Activated naive CD8-positive, alpha-beta T cell treated with anti-CD3 and anti-CD28 coated beads, Interleukin-2, amount 50 U/mL, for 16 hours (primary cell): Measurements from ENCODE around the gene MUSK.
"Not testable (repeated sequence)": the region's sequence is repeated elsewhere in the genome, so short reads cannot be mapped to it uniquely, and the experiment has no call there.

Experiments used
- DNase-seq: peaks from one replicate; pipeline ENCODE4 v3.0.0-alpha.2; 2020; ENCODE audit warnings: low read depth, low spot score

The MUSK gene

DNA sequence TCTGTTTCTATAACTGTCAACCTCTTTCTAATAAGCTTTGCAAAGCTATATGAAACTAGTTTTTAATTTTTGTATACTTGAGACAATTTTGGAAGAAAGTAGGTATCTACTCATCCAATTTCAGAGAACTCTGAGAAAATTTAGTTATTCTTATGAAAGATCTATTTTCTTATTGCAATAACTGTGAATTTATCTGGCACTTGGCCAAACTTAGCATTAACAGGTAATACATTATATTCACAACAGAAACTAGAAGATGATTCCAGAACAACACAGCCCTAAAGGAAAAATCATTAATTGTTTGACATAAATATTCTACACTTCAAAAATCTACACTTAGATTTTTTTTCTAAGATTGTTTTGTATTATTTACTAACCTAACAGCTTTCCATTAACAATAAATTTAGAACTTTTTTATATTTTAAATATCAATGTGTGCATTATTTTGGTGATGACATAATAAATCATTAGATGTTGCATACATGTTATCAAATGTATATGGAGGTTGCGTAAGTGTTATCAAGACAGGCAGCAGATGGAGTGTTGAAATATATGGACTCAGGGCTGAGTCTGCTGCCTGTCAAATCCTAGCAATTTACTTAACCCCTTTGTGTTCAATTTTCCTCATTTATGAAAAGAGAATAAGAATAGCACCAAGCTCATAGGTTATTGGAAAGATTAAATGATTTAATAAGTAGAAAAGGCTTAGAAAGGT lies 141.8 kb downstream of the MUSK start:
- no peak for DNase-seq

GRCh38 chr9:110812886-110813285 lies 144.3 kb downstream of the MUSK start:
- DNase-seq, result no peak

DNA sequence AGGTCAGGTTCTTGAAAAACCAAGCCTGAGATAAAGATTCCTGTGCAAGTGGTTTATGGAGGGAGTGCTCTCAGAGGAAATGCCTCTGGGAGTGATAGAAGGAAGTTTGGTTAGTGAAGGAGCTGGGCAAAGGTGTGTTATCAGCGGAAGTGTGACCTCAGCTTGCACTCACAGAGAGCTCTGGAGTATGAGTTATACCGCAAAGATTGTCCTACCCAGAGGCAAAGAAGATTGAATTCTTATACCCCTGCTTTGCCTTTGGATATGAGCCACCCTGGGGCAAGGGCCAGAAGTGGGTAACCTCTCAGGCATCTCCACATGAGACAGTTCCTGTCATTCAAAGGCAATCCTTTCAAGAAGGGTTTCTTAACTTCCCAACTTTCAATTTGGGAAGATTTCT lies 145.6 kb downstream of the MUSK start:
- no peak for DNase-seq

- no peak for DNase-seq
These were observed 146.8 kb downstream of the MUSK start for GRCh38 chr9:110815361-110815760.

GRCh38 chr9:110820381-110820780 lies 151.8 kb downstream of the MUSK start:
- no peak for DNase-seq

GRCh38 chr9:110821064-110821463 lies 152.5 kb downstream of the MUSK start:
- DNase-seq, result no peak

- not testable (repeated sequence) for DNase-seq
These were observed 156.5 kb downstream of the MUSK start for GRCh38 chr9:110825129-110825528.

DNA sequence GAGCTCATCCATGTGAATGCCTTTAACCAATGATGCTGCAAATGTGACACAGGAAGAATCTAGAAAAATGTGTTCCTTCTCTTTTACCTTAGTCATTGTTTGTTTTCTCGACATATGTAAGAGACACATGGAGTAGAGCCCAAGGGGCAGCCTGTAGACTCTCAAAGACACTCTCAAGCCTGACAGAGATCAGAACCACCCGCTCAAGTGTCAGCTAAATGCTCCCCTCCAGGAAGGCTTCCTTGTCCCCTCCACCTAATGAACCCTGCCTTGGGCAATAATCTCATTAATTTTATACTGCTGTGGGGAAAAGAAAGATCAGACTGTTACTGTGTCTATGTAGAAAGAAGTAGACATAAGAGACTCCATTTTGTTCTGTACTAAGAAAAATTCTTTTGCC lies 157.4 kb downstream of the MUSK start:
- no peak for DNase-seq

- DNase-seq, result not testable (repeated sequence)
These were observed 157.8 kb downstream of the MUSK start for GRCh38 chr9:110826400-110826799.

- no peak for DNase-seq
These were observed 159.7 kb downstream of the MUSK start for GRCh38 chr9:110828264-110828663.

GRCh38 chr9:110830495-110830894 lies 161.9 kb downstream of the MUSK start:
- DNase-seq, result no peak

DNA sequence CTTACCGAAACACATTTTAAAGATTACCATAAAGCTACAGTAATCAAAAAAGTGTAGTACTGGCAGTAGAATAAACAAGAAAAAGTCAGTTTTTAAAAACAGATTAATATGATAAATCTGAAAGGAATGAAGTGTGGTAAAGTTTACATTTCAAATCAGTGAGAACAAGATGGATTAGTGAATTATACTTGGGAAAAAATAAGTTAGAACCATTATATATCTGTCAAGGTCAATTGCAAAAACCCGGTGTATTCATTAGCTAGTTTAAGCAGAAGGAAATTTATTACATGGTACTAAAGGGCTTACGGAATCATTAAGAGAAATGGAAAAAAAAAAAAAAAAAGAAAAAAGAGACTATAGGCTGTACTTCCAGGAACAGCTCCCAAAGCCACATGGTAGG lies 164.3 kb downstream of the MUSK start:
- no peak for DNase-seq

DNA sequence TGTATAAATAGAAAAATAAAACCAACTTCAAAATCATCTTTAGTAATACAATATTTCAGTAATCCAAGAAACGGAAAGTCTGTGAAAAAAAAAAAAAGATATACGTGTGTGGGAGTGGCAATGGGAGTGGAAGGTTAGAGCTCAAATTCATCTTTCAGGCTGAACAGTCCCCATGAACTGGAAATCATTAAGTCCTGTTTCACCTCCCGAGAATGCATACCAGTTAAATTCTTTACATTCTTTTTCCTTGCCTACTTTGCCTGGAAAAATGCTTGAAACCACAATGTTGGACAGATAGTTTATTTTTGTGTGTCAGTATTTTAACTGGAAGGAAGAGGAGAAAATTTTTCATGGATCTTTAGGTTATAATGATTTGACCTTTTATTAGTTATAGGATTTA lies 166.8 kb downstream of the MUSK start:
- no peak for DNase-seq

GRCh38 chr9:110835859-110836271 lies 167.3 kb downstream of the MUSK start:
- DNase-seq, result no peak

DNA sequence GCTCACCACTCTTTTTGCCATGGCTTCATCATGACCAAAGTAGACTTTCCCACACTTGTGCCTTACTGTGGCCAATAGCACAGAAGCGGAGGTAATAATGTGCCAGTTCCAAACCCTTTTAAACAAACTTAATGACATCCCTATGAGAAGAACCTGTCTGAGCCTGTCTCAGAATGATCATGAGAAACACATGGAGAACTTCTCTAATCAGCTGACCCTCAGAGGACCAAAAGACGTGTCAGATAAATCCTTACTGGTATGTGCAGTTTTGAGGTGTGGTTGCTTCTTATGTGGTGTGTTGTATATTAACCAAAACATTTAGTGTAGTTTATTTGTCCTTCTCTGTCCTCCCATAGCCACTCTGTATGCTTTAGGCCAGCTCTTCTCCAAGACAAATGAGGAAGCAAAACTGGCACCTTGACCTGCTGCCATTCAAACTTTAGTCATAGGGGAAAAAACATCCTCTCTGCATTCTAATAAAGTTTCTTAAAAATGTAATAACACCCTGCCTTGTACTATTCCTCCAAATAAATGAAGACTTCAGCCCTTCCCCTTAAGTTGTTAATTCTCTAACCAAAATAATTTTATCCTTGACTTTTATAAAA lies 168.9 kb downstream of the MUSK start:
- no peak for DNase-seq

GRCh38 chr9:110842169-110842568 lies 173.6 kb downstream of the MUSK start:
- no peak for DNase-seq

GRCh38 chr9:110842986-110843385 lies 174.4 kb downstream of the MUSK start:
- DNase-seq, result no peak

DNA sequence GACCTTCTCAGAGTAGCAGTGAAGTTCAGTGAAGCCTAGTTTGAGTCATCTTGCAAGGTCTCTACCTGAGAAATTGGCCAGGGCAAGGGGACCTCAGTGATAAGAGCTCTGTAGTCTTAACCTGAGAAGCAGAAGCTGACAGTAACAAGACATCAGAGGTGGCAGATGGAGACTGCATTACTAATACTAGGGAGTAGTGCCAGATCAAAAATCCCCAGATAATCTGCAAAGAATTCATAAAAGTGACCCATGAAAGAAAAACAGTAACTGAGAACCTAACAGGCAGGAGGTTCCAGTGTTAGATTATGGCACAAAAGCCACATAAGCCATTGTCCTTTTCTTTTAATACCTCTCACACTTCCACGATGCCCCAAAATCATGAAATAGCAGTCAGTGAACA lies 175.5 kb downstream of the MUSK start:
- no peak for DNase-seq

GRCh38 chr9:110846215-110846614 lies 177.6 kb downstream of the MUSK start:
- DNase-seq, result no peak

DNA sequence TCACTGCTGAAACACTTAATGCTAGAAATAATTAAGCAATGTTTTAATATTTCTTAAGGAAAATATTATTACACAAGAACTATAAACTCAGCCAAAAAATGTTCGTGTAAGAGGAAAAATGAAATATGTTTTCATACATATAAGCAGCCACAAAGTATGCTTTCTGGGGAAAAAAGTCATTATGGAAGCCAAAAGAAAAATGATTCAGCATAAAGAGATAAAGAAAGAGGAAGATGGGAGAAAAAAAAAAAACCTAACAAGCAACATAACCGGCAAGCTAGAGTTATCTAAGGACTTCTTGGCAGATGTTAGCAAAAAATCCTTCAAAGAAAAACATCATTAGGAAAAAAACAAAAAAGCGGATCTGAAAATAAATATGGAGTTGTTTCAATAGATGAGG lies 179.1 kb downstream of the MUSK start:
- no peak for DNase-seq

DNA sequence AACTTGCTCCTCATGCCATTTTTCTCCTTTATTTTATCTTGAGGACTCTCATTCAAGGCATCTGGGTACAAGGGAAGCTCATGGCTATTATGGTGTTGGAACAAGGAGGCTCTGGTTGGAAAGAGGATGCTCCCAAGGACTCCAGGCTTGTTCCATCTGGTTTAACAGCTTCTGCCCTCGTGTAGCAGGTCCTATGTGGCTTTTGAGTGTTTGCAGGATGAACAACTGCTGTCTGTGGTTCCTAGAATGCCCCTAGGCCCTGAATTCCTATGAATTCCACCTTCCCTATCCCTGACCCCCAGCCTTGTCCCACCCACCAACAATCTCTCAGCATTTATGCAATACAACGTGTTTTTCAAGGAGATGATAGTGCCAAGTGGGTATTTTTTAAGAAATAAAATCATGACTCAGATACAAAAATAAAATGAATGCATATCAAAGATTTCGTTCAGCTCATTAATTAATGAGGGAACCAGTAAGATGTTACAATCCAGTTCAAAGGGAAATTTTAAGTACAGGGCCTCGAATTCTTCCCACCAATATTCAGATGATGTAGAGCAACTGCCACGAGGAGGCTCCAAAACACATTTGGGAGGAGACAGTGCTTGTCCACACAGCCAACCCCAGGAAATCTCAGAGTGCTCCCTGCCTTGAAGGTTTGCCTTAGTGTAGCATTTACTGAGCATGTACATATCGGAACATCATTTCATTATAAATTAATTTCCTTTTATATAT lies 182.0 kb downstream of the MUSK start:
- DNase-seq, result no peak
